Common myeloid progenitor, CD34-positive (primary cell): ENCODE results near the gene TSACC.

Experiments
- CTCF ChIA-PET: fragments of 350-600 bp; sonication (Branson Sonifier 250); formaldehyde crosslinking; loops from one replicate; lab custom pipeline; 2021; ENCODE audit warnings: antibody characterized with exemption; lab: Charles Lee
- POLR2A ChIA-PET: fragments of 350-600 bp; sonication (Branson Sonifier 250); formaldehyde crosslinking; loops from one replicate; lab custom pipeline; 2021; ENCODE audit warnings: antibody characterized with exemption; lab: Charles Lee
- DNase-seq, 3 donors: peaks; one replicate each; pipeline versions ENCODE4 v3.0.0 to v3.0.0-alpha.2; 2013
- H3K27ac ChIP-seq, 2 experiments: 1 replicate in 1 of 2; 2 replicates in 1 of 2; pipeline ENCODE4 v1.7.0; 2013; ENCODE audit warnings: inconsistent platforms in 2 of 2, low read length in 2 of 2, mild to moderate bottlenecking in 2 of 2, low read depth in 1 of 2, moderate library complexity in 1 of 2; ENCODE audit not compliant: severe bottlenecking in 2 of 2, insufficient read depth in 1 of 2, poor library complexity in 1 of 2
- H3K27me3 ChIP-seq, 5 experiments: replicated peaks in 2 of 5; 1 replicate in 3 of 5; 2 replicates in 2 of 5; pipeline versions ENCODE4 v1.6.1 to v1.7.0; 2013; ENCODE audit warnings: low read length in 4 of 5, mild to moderate bottlenecking in 2 of 5, moderate library complexity in 2 of 5, inconsistent platforms in 1 of 5; ENCODE audit not compliant: insufficient read depth in 5 of 5, control insufficient read depth in 4 of 5
- H3K36me3 ChIP-seq, 4 experiments: 1 replicate in 2 of 4; 2 replicates in 2 of 4; pipeline versions ENCODE4 v1.6.1 to v1.7.0; 2013; ENCODE audit warnings: low read length in 3 of 4, control low read depth in 1 of 4, mild to moderate bottlenecking in 1 of 4; ENCODE audit not compliant: control insufficient read depth in 4 of 4, insufficient read depth in 4 of 4
- H3K4me1 ChIP-seq, 4 experiments: 1 replicate in 3 of 4; 2 replicates in 1 of 4; pipeline versions ENCODE4 v1.6.1 to v1.7.1; 2013; ENCODE audit warnings: low read length in 3 of 4, mild to moderate bottlenecking in 3 of 4, control low read depth in 1 of 4, inconsistent platforms in 1 of 4, moderate library complexity in 1 of 4; ENCODE audit not compliant: control insufficient read depth in 4 of 4, insufficient read depth in 4 of 4; ENCODE audit errors: control extremely low read depth in 1 of 4
- H3K4me3 ChIP-seq, 7 experiments: 1 replicate in 4 of 7; 2 replicates in 3 of 7; pipeline versions ENCODE4 v1.5.1 to v1.7.0; 2013; ENCODE audit warnings: mild to moderate bottlenecking in 7 of 7, low read length in 6 of 7, moderate library complexity in 6 of 7, inconsistent platforms in 2 of 7, low read depth in 2 of 7, control low read depth in 1 of 7; ENCODE audit not compliant: insufficient read depth in 4 of 7, control insufficient read depth in 1 of 7; ENCODE audit errors: extremely low read depth in 1 of 7
- H3K9me3 ChIP-seq, 5 experiments: 1 replicate in 4 of 5; 2 replicates in 1 of 5; pipeline versions ENCODE4 v1.6.1 to v1.7.1; 2013; ENCODE audit warnings: low read length in 4 of 5, mild to moderate bottlenecking in 2 of 5, inconsistent platforms in 1 of 5, low read depth in 1 of 5, moderate library complexity in 1 of 5; ENCODE audit not compliant: control insufficient read depth in 4 of 5, insufficient read depth in 2 of 5; ENCODE audit errors: control extremely low read depth in 1 of 5
- WGBS: methylation state at CpG from one replicate; pipeline ENCODE4 v1.1.5; 2013; ENCODE audit not compliant: insufficient coverage; 5-methylcytosine and 5-hydroxymethylcytosine counted together

TSACC gene

GRCh38 chr1:156394835-156395461, 56.6 kb downstream of the TSACC start:
- Histone ChIP-seq H3K27ac (no peak overlapping the region), H3K4me1 (peaks cover 0 to 6% (median 0%) of the 10 kb centered on the region in 4 experiments), H3K27me3 (peaks cover 0 to 21% (median 0%) of the 10 kb centered on the region in 5 experiments), H3K9me3 (no peaks in the 10 kb centered on the region), H3K4me3 (no peak overlapping the region), H3K36me3 (no peaks in the 10 kb centered on the region)
- POLR2A ChIA-PET, result no interaction called here
- 64% methylated on average over 16 of the region's 16 CpGs for WGBS
- peak; percentile 22 to 57 (median 55) for DNase-seq
- CTCF ChIA-PET, result interaction anchor here (0.9 to 4.3 kb wide), 5 partner anchors 9 to 47 kb away, joined by 3 to 32 read pairs (median 4); no protein-coding TSS in a partner anchor
